ENCODE data around the gene IRAG1. TPM values are rescaled to one million over a fixed set of nuclear protein-coding genes. Genes with fewer than 3 reads are reported as not detected.

IRAG1 gene
- total RNA-seq, 4 donors from 2014 or later: 5.9 to 23.1 (median 11.4) TPM

DNA sequence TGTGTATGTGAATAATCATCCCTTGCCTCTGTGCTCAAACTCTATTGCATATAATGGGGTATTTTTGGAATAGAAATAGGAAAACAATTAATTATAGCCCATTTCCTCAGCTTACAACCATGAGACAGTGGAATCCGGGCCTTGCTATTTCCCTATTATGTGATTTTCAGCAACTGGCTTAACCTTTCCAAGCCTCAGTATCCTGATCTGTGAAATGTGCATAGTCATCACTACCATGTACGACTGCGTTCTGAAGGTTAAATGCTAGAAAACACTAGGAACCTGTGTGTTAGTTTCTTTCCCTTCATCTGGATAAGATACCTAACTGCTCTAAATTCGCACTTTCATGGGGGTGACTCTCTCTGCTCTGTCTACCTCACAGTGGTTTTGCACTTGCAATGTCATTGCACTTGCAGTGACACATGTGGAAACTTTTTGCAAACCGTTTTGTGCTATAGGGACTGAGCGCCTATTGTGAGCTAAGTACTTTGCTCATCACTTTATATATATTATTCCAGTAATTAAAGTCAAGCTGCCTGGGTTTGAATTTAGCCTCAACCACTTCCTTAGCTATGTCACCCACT, 48.3 kb downstream of the IRAG1 start:
- no peak for DNase-seq (ENCODE audit: low spot score in 2 of 2)
- TF ChIP-seq EP300 (IDR thresholded peaks at IDR 0.05) (no peak), POLR2A (IDR thresholded peaks at IDR 0.05) (no peak)
- TF ChIP-seq, protein P1, sequence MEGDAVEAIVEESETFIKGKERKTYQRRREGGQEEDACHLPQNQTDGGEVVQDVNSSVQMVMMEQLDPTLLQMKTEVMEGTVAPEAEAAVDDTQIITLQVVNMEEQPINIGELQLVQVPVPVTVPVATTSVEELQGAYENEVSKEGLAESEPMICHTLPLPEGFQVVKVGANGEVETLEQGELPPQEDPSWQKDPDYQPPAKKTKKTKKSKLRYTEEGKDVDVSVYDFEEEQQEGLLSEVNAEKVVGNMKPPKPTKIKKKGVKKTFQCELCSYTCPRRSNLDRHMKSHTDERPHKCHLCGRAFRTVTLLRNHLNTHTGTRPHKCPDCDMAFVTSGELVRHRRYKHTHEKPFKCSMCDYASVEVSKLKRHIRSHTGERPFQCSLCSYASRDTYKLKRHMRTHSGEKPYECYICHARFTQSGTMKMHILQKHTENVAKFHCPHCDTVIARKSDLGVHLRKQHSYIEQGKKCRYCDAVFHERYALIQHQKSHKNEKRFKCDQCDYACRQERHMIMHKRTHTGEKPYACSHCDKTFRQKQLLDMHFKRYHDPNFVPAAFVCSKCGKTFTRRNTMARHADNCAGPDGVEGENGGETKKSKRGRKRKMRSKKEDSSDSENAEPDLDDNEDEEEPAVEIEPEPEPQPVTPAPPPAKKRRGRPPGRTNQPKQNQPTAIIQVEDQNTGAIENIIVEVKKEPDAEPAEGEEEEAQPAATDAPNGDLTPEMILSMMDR (IDR thresholded peaks at IDR 0.05): no peak

More for the DNA sequence above, 48.3 kb downstream of the IRAG1 start:
- Histone ChIP-seq H3K27me3 (no peaks in the 10 kb centered on the region), H3K4me1 (peaks cover 0 to 13% (median 10%) of the 10 kb centered on the region in 4 donors), H3K27ac (no peak overlapping the region), H3K4me3 (no peak overlapping the region), H3K9me3 (no peaks in the 10 kb centered on the region), H3K36me3 (no peaks in the 10 kb centered on the region)
- 85 to 86% methylated on average over 6 of the region's 6 CpGs for WGBS, 2 donors

Small RNAs within 50 kb of the gene (small RNA-seq; reads per million reads assigned to genes)
- not detected for gene RF00019

Other genes with a start within 250 kb of the IRAG1 start
- gene AMPD3, start 238.5 kb downstream of the IRAG1 start, total RNA-seq: 1 to 10 TPM; 1.0 to 8.7 (median 3.7) TPM
- 10 to 100 TPM; 27.6 to 49.2 (median 40.5) TPM for gene RNF141, start 152.6 kb downstream of the IRAG1 start, total RNA-seq
- gene LYVE1, start 125.1 kb downstream of the IRAG1 start, total RNA-seq: 100 to 1,000 TPM in 1 of 4 donors, 10 to 100 TPM in 3; 36.1 to 104 (median 71.9) TPM
- 10 to 100 TPM; 14.5 to 26.4 (median 19.6) TPM for gene CTR9, start 57.5 kb upstream of the IRAG1 start, total RNA-seq
- gene EIF4G2, start 115.2 kb upstream of the IRAG1 start, total RNA-seq: 100 to 1,000 TPM; 218 to 274 (median 249) TPM
- gene ZBED5, start 164.3 kb upstream of the IRAG1 start, total RNA-seq: 10 to 100 TPM; 26.2 to 35.2 (median 34.7) TPM

All from tibial nerve (tissue), 4 donors.